Measurements from ENCODE around the gene RTL10.
A peak's percentile ranks its signal among the peaks of the same experiment; 100 is the strongest.

The RTL10 gene

GRCh38 chr22:19843107-19843856 lies 11.4 kb downstream of the RTL10 start:
- CTCF ChIA-PET: interaction anchor here (0.9 kb wide), 2 partner anchors 43 to 111 kb away, joined by 3 read pairs; no protein-coding TSS in a partner anchor
- POLR2A ChIA-PET: interaction anchor here (1.1 to 1.9 kb wide), 4 partner anchors 9 to 13 kb away, joined by 4 to 7 read pairs (median 5); partner anchors contain the start of genes GNB1L and RTL10
- Histone ChIP-seq H3K27ac (ENCODE audit: extremely low read depth, low read depth, low read length) (no peak overlapping the region), H3K4me3 (ENCODE audit: low read depth, low read length) (no peak overlapping the region), H3K4me1 (ENCODE audit: control insufficient read depth, insufficient read depth, low read length) (peaks cover 5% of the 10 kb centered on the region; the same call in 1 of the 2 replicates), H3K9me3 (ENCODE audit: control insufficient read depth, insufficient read depth, low read depth, low read length) (no peaks in the 10 kb centered on the region), H3K36me3 (ENCODE audit: control insufficient read depth in 2 of 2, insufficient read depth in 1 of 2, low read length in 2 of 2) (peaks cover 0 to 16% of the 10 kb centered on the region in 2 experiments; a peak in 1 of 3 replicates)
- no peak for TF ChIP-seq ZNF777 (tag by site-specific recombination; IDR thresholded peaks at IDR 0.05; ENCODE audit: borderline replicate concordance)
- TF ChIP-seq ZNF76 (tag by site-specific recombination; IDR thresholded peaks at IDR 0.05; ENCODE audit: borderline replicate concordance, low read depth): no peak
- TF ChIP-seq ZNF23 (tag by site-specific recombination; IDR thresholded peaks at IDR 0.05; ENCODE audit: borderline replicate concordance): no peak
- TF ChIP-seq ZNF19 (tag by site-specific recombination; IDR thresholded peaks at IDR 0.05; ENCODE audit: low read depth): no peak
- TF ChIP-seq ZNF248 (tag by site-specific recombination; IDR thresholded peaks at IDR 0.05): no peak
- no peak for TF ChIP-seq YY1 (tag by site-specific recombination; IDR thresholded peaks at IDR 0.05)
- no peak for TF ChIP-seq ZNF16 (tag by site-specific recombination; IDR thresholded peaks at IDR 0.05; ENCODE audit: low read depth)
- 0 out of 2 replicates have a peak, but pooled peaks have one; percentile 51 for TF ChIP-seq ZBTB8A (tag by site-specific recombination; IDR thresholded peaks at IDR 0.05)
- peak; percentile 97 for TF ChIP-seq GLIS1 (tag by site-specific recombination; IDR thresholded peaks at IDR 0.05)
- 0 out of 2 replicates have a peak, but pooled peaks have one; percentile 8 for TF ChIP-seq TSHZ1 (tag by site-specific recombination; IDR thresholded peaks at IDR 0.05; ENCODE audit: borderline replicate concordance)
- TF ChIP-seq ZBTB26 (tag by site-specific recombination; optimal IDR thresholded peaks at IDR 0.05): no peak
- no peak for TF ChIP-seq ZNF514 (tag by site-specific recombination; IDR thresholded peaks at IDR 0.05)
- TF ChIP-seq WT1 (tag by site-specific recombination; IDR thresholded peaks at IDR 0.05): peak; percentile 96
- 0 out of 2 replicates have a peak, but pooled peaks have one; percentile 29 for TF ChIP-seq ZNF449 (tag by site-specific recombination; IDR thresholded peaks at IDR 0.05)
- no peak for TF ChIP-seq ZNF350 (tag by site-specific recombination; IDR thresholded peaks at IDR 0.05)
- no peak for TF ChIP-seq ZSCAN23 (tag by site-specific recombination; IDR thresholded peaks at IDR 0.05)
- TF ChIP-seq KLF17 (tag by site-specific recombination; IDR thresholded peaks at IDR 0.05): 0 out of 2 replicates have a peak, but pooled peaks have one; percentile 17
- TF ChIP-seq ZNF121 (tag by site-specific recombination; IDR thresholded peaks at IDR 0.05): no peak
- no peak for TF ChIP-seq ZNF214 (tag by site-specific recombination; IDR thresholded peaks at IDR 0.05; ENCODE audit: borderline replicate concordance)
- TF ChIP-seq ZNF488 (tag by site-specific recombination; IDR thresholded peaks at IDR 0.05): no peak
- TF ChIP-seq ZNF518A (tag by site-specific recombination; conservative IDR thresholded peaks at IDR 0.05; ENCODE audit: low read depth): no peak
- no peak for TF ChIP-seq ZNF324 (tag by site-specific recombination; IDR thresholded peaks at IDR 0.05)
- TF ChIP-seq ZNF223 (tag by site-specific recombination; IDR thresholded peaks at IDR 0.05): no peak
